Endodermal cell (in vitro differentiated cells): Measurements from ENCODE around the gene NFIA. TPM values are rescaled to one million over a fixed set of nuclear protein-coding genes. Genes with fewer than 3 reads are reported as not detected.

Experiments
- DNase-seq: peaks from one replicate; pipeline ENCODE4 v3.0.0-alpha.2; 2017
- H3K27ac ChIP-seq: 2 replicates; pipeline ENCODE4 v1.5.1; 2013; ENCODE audit warnings: mild to moderate bottlenecking, low read depth, low read length, moderate library complexity
- H3K27me3 ChIP-seq: 2 replicates; pipeline ENCODE4 v1.6.1; 2013; ENCODE audit warnings: mild to moderate bottlenecking, low read length, moderate library complexity; ENCODE audit not compliant: insufficient read depth, control insufficient read depth, poor library complexity, severe bottlenecking
- H3K36me3 ChIP-seq: 2 replicates; pipeline ENCODE4 v1.7.0; 2013; ENCODE audit warnings: mild to moderate bottlenecking, low read length, moderate library complexity; ENCODE audit not compliant: control insufficient read depth, insufficient read depth
- H3K4me1 ChIP-seq: one replicate; pipeline ENCODE4 v1.7.0; 2013; ENCODE audit warnings: low read length; ENCODE audit not compliant: control insufficient read depth, insufficient read depth
- H3K4me3 ChIP-seq: 2 replicates; pipeline ENCODE4 v1.5.1; 2013; ENCODE audit warnings: mild to moderate bottlenecking, low read length, moderate library complexity
- H3K9ac ChIP-seq: 2 replicates; pipeline ENCODE4 v1.6.1; 2013; ENCODE audit warnings: mild to moderate bottlenecking, low read length, moderate library complexity; ENCODE audit not compliant: poor library complexity, severe bottlenecking; ENCODE audit errors: extremely low read depth
- H3K9me3 ChIP-seq: 2 replicates; pipeline ENCODE4 v1.6.1; 2013; ENCODE audit warnings: mild to moderate bottlenecking, low read length, moderate library complexity; ENCODE audit not compliant: control insufficient read depth
- H3K27ac Mint-ChIP-seq: 2 replicates; pipeline ENCODE4 v1.8.0; 2020; ENCODE audit warnings: mixed read lengths
- H3K27me3 Mint-ChIP-seq: 2 replicates; pipeline ENCODE4 v1.8.0; 2021; ENCODE audit warnings: mild to moderate bottlenecking, mixed read lengths; ENCODE audit not compliant: insufficient read depth
- H3K36me3 Mint-ChIP-seq: 2 replicates; pipeline ENCODE4 v1.8.0; 2020; ENCODE audit warnings: low read depth, mixed read lengths
- H3K4me1 Mint-ChIP-seq: 2 replicates; pipeline ENCODE4 v1.8.0; 2020; ENCODE audit warnings: mixed read lengths
- H3K4me3 Mint-ChIP-seq: 2 replicates; pipeline ENCODE4 v1.8.0; 2020; ENCODE audit warnings: mild to moderate bottlenecking, moderate library complexity, mixed read lengths
- H3K9me3 Mint-ChIP-seq: 2 replicates; pipeline ENCODE4 v1.8.0; 2020; ENCODE audit warnings: mild to moderate bottlenecking, mixed read lengths
- CTCF ChIP-seq: fragments of 200-600 bp; sonication (generic); conservative IDR thresholded peaks from 2 replicates; pipeline ENCODE4 v1.5.0; 2021; ENCODE audit warnings: antibody characterized with exemption, mild to moderate bottlenecking
- WGBS, 2 experiments: methylation state at CpG; one replicate each; pipeline versions ENCODE4 v1.1.5 to v1.1.7; 2013; ENCODE audit warnings: missing lambda C conversion rate in 2 of 2, mixed read lengths in 1 of 2; ENCODE audit not compliant: insufficient coverage in 1 of 2, insufficient read length in 1 of 2; 5-methylcytosine and 5-hydroxymethylcytosine counted together
- total RNA-seq, 2 donors: library from RNA; stranded (reverse); fragmentation: NEBNext Ultra II Directional in 1 of 2; extraction: Animal tissue kit (Norgen Biotek cat#: 25700) in 1 of 2; gene quantifications; 2 replicates in 1 of 2; 3 replicates in 1 of 2; pipeline ENCODE4 v1.2.1, GENCODE V29; 2021

Gene NFIA
- total RNA-seq, 2 donors from 2014 or later, result 2.3 to 3.8 TPM

GRCh38 chr1:61097722-61098121 is 15.4 kb downstream of the NFIA start:
- H3K27me3 Mint-ChIP-seq, result peaks cover 2% of the 10 kb centered on the region

GRCh38 chr1:61098333-61098732 is 16.0 kb downstream of the NFIA start:
- H3K27me3 Mint-ChIP-seq, result peaks cover 2% of the 10 kb centered on the region
- no peak for TF ChIP-seq CTCF
- no peak overlapping the region for H3K27ac Mint-ChIP-seq
- 90% methylated on average over 3 of the region's 3 CpGs; no CpG with 5 or more reads in 1 of the 2 experiments for WGBS, 2 experiments
- H3K36me3 Mint-ChIP-seq, result no peaks in the 10 kb centered on the region
- H3K36me3 ChIP-seq, result no peaks in the 10 kb centered on the region
- no peak overlapping the region for H3K9ac ChIP-seq
- no peaks in the 10 kb centered on the region for H3K27me3 ChIP-seq
- no peak overlapping the region for H3K4me3 Mint-ChIP-seq
- no peak for DNase-seq
- H3K9me3 Mint-ChIP-seq, result no peaks in the 10 kb centered on the region
- H3K4me1 ChIP-seq, result no peaks in the 10 kb centered on the region
- no peaks in the 10 kb centered on the region for H3K4me1 Mint-ChIP-seq
- no peak overlapping the region for H3K4me3 ChIP-seq
- no peaks in the 10 kb centered on the region for H3K9me3 ChIP-seq
- H3K27ac ChIP-seq, result no peak overlapping the region

More at GRCh38 chr1:61097722-61098121, 15.4 kb downstream of the NFIA start:
- Histone ChIP-seq H3K9ac (no peak overlapping the region), H3K27me3 (no peaks in the 10 kb centered on the region), H3K4me1 (no peaks in the 10 kb centered on the region), H3K4me3 (no peak overlapping the region), H3K9me3 (no peaks in the 10 kb centered on the region), H3K36me3 (no peaks in the 10 kb centered on the region), H3K27ac (no peak overlapping the region)
- TF ChIP-seq CTCF, result no peak
- Mint-ChIP-seq H3K36me3 (no peaks in the 10 kb centered on the region), H3K4me3 (no peak overlapping the region), H3K27ac (no peak overlapping the region), H3K4me1 (no peaks in the 10 kb centered on the region), H3K9me3 (no peaks in the 10 kb centered on the region)
- DNase-seq, result no peak
- WGBS, 2 experiments, result 78% methylated on average over 1 of the region's 1 CpG; no CpG with 5 or more reads in 1 of the 2 experiments

GRCh38 chr1:61098906-61099437 is 16.6 kb downstream of the NFIA start:
- H3K4me3 Mint-ChIP-seq, result no peak overlapping the region
- H3K27me3 ChIP-seq, result no peaks in the 10 kb centered on the region
- no peak for DNase-seq
- H3K9ac ChIP-seq, result no peak overlapping the region
- H3K9me3 ChIP-seq, result no peaks in the 10 kb centered on the region
- H3K27me3 Mint-ChIP-seq, result peaks cover 2% of the 10 kb centered on the region
- H3K27ac Mint-ChIP-seq, result no peak overlapping the region
- no peaks in the 10 kb centered on the region for H3K9me3 Mint-ChIP-seq
- no peak overlapping the region for H3K4me3 ChIP-seq
- no peaks in the 10 kb centered on the region for H3K4me1 Mint-ChIP-seq
- TF ChIP-seq CTCF, result no peak
- H3K36me3 ChIP-seq, result no peaks in the 10 kb centered on the region
- H3K36me3 Mint-ChIP-seq, result no peaks in the 10 kb centered on the region
- H3K4me1 ChIP-seq, result no peaks in the 10 kb centered on the region
- H3K27ac ChIP-seq, result no peak overlapping the region
- WGBS, 2 experiments, result 94 to 96% methylated on average over 3 to 4 of the region's 4 CpGs
